Esophagus muscularis mucosa (tissue), 4 donors: ENCODE results near the gene RUNX2. TPM values are rescaled to one million over a fixed set of nuclear protein-coding genes. Genes with fewer than 3 reads are reported as not detected.

Experiments used
- DNase-seq: peaks from one replicate; pipeline ENCODE4 v3.0.0-alpha.2; 2017; ENCODE audit errors: extremely low spot score
- H3K27ac ChIP-seq, 4 donors: fragments of 200-600 bp; sonication (generic); replicated peaks in 1 of 4; 1 replicate in 3 of 4; 2 replicates in 1 of 4; pipeline ENCODE4 v1.5.1; 2016 to 2019; ENCODE audit warnings: mild to moderate bottlenecking in 1 of 4
- H3K27me3 ChIP-seq, 4 donors: fragments of 200-600 bp; sonication (generic); one replicate each; pipeline versions ENCODE4 v1.5.1 to v1.6.0; 2016 to 2019
- H3K36me3 ChIP-seq, 4 donors: fragments of 200-600 bp; sonication (generic); one replicate each; pipeline ENCODE4 v1.5.1; 2016 to 2019
- H3K4me1 ChIP-seq, 4 donors: fragments of 200-600 bp; sonication (generic); one replicate each; pipeline ENCODE4 v1.5.1; 2016 to 2019
- H3K4me3 ChIP-seq, 4 donors: fragments of 200-600 bp; sonication (generic); 1 replicate in 2 of 4; 2 replicates in 2 of 4; pipeline ENCODE4 v1.5.1; 2016 to 2019; ENCODE audit warnings: mild to moderate bottlenecking in 4 of 4, moderate library complexity in 1 of 4
- H3K9me3 ChIP-seq, 4 donors: fragments of 200-600 bp; sonication (generic); 1 replicate in 3 of 4; 2 replicates in 1 of 4; pipeline ENCODE4 v1.5.1; 2016 to 2019
- CTCF ChIP-seq, 3 experiments: fragments of 200-600 bp in 2 of 3; fragments of 450-650 bp in 1 of 3; sonication (generic) in 2 of 3; IDR thresholded peaks; one replicate each; pipeline ENCODE4 v1.5.1; 2017 to 2019; ENCODE audit warnings: antibody characterized with exemption in 3 of 3, mild to moderate bottlenecking in 2 of 3, moderate library complexity in 1 of 3
- EP300 ChIP-seq: sonication (generic); formaldehyde crosslinking; IDR thresholded peaks from one replicate; pipeline ENCODE4 v1.6.1; 2017; ENCODE audit warnings: antibody characterized with exemption
- POLR2A ChIP-seq: fragments of 450-650 bp; IDR thresholded peaks from one replicate; pipeline ENCODE4 v1.6.1; 2017; ENCODE audit warnings: antibody characterized with exemption, moderate library complexity, mild to moderate bottlenecking, low read depth
- POLR2AphosphoS5 ChIP-seq, 2 donors: sonication (generic); formaldehyde crosslinking; IDR thresholded peaks; one replicate each; pipeline ENCODE4 v1.6.1; 2017; ENCODE audit warnings: antibody characterized with exemption in 2 of 2
- WGBS: methylation state at CpG from one replicate; pipeline ENCODE4 v1.1.5; 2018; 5-methylcytosine and 5-hydroxymethylcytosine counted together
- intact Hi-C: fragments of 100-400 bp; cut with DNase I; formaldehyde crosslinking; loops from one replicate; pipeline ENCODE4 v1.15.1; 2023
- total RNA-seq, 4 donors: library from RNA; depleted of rRNA; stranded (reverse); fragments of >200 nt; gene quantifications; one replicate each; pipeline versions ENCODE4 v1.1.0 to v1.2.1, GENCODE V29; 2016

The RUNX2 gene
- total RNA-seq, 4 donors from 2014 or later = 1.0 to 1.6 (median 1.4) TPM

GRCh38 chr6:45633272-45633908 lies 305.3 kb downstream of the RUNX2 start:
- 81% methylated on average over 6 of the region's 6 CpGs for WGBS
- Histone ChIP-seq H3K27ac (no peak overlapping the region), H3K27me3 (no peaks in the 10 kb centered on the region), H3K36me3 (no peaks in the 10 kb centered on the region), H3K4me1 (no peaks in the 10 kb centered on the region), H3K9me3 (no peaks in the 10 kb centered on the region), H3K4me3 (no peak overlapping the region)
- TF ChIP-seq POLR2AphosphoS5 (IDR thresholded peaks at IDR 0.05) (no peak), CTCF (IDR thresholded peaks at IDR 0.05) (no peak), EP300 (no peak), POLR2A (no peak)
- DNase-seq = no peak
- intact Hi-C loops = no loop called here

- H3K4me1 ChIP-seq = no peaks in the 10 kb centered on the region
- intact Hi-C loops = no loop called here
- no peak overlapping the region for H3K4me3 ChIP-seq
- no peak for TF ChIP-seq EP300
- no peak for TF ChIP-seq POLR2A
- no peak for TF ChIP-seq CTCF (IDR thresholded peaks at IDR 0.05)
- no peak for TF ChIP-seq POLR2AphosphoS5 (IDR thresholded peaks at IDR 0.05)
- no peak overlapping the region for H3K27ac ChIP-seq
- DNase-seq = no peak
- no peaks in the 10 kb centered on the region for H3K9me3 ChIP-seq
- WGBS = 73% methylated on average over 4 of the region's 4 CpGs
- H3K27me3 ChIP-seq = no peaks in the 10 kb centered on the region
- no peaks in the 10 kb centered on the region for H3K36me3 ChIP-seq
Measured at GRCh38 chr6:45634231-45634630, 306.1 kb downstream of the RUNX2 start.

GRCh38 chr6:45635284-45635867 lies 307.2 kb downstream of the RUNX2 start:
- Histone ChIP-seq H3K36me3 (no peaks in the 10 kb centered on the region), H3K9me3 (no peaks in the 10 kb centered on the region), H3K4me3 (no peak overlapping the region), H3K27ac (no peak overlapping the region), H3K4me1 (no peaks in the 10 kb centered on the region), H3K27me3 (no peaks in the 10 kb centered on the region)
- DNase-seq = no peak
- intact Hi-C loops = no loop called here
- TF ChIP-seq POLR2AphosphoS5 (IDR thresholded peaks at IDR 0.05) = no peak
- TF ChIP-seq POLR2A = no peak
- no peak for TF ChIP-seq CTCF (IDR thresholded peaks at IDR 0.05)
- TF ChIP-seq EP300 = no peak
- 68% methylated on average over 8 of the region's 8 CpGs for WGBS

- no peak overlapping the region for H3K27ac ChIP-seq
- no peaks in the 10 kb centered on the region for H3K36me3 ChIP-seq
- intact Hi-C loops = no loop called here
- no peaks in the 10 kb centered on the region for H3K9me3 ChIP-seq
- WGBS = 87% methylated on average over 3 of the region's 3 CpGs
- no peaks in the 10 kb centered on the region for H3K4me1 ChIP-seq
- TF ChIP-seq POLR2A (no peak), POLR2AphosphoS5 (IDR thresholded peaks at IDR 0.05) (no peak)
- H3K27me3 ChIP-seq = no peaks in the 10 kb centered on the region
- H3K4me3 ChIP-seq = no peak overlapping the region
- no peak for DNase-seq
Measured at GRCh38 chr6:45637056-45637455, 308.9 kb downstream of the RUNX2 start.

GRCh38 chr6:45637611-45638257 lies 309.6 kb downstream of the RUNX2 start:
- H3K9me3 ChIP-seq = no peaks in the 10 kb centered on the region
- no peaks in the 10 kb centered on the region for H3K27me3 ChIP-seq
- no peaks in the 10 kb centered on the region for H3K36me3 ChIP-seq
- DNase-seq = no peak
- 49% methylated on average over 7 of the region's 7 CpGs for WGBS
- H3K4me1 ChIP-seq = no peaks in the 10 kb centered on the region
- TF ChIP-seq CTCF (IDR thresholded peaks at IDR 0.05) (no peak), POLR2A (no peak), POLR2AphosphoS5 (IDR thresholded peaks at IDR 0.05) (no peak), EP300 (no peak)
- intact Hi-C loops = no loop called here
- H3K4me3 ChIP-seq = no peak overlapping the region
- no peak overlapping the region for H3K27ac ChIP-seq
